K562 (cell line): ENCODE data around the gene SRRM4. TPM values are rescaled to one million over a fixed set of nuclear protein-coding genes. Genes with fewer than 3 reads are reported as not detected.

Experiments
- DACH1 ChIP-seq: fragments of 450-650 bp; IDR thresholded peaks from 2 replicates; pipeline ENCODE4 v1.6.1; 2018; ENCODE audit not compliant: partially characterized antibody
- NRF1 ChIP-seq, 2 experiments: fragments of 450-650 bp; IDR thresholded peaks in 1 of 2; conservative IDR thresholded peaks in 1 of 2; 2 replicates each; pipeline ENCODE4 v1.6.1; 2014; ENCODE audit warnings: mild to moderate bottlenecking in 2 of 2
- RAD21 ChIP-seq, 2 experiments: fragments of 250-450 bp in 1 of 2; fragments of 450-650 bp in 1 of 2; sonication (Bioruptor Pico) in 1 of 2; formaldehyde crosslinking in 1 of 2; IDR thresholded peaks in 1 of 2; conservative IDR thresholded peaks in 1 of 2; 2 replicates each; pipeline versions ENCODE4 v1.4.0 to v1.8.0; 2020 to 2022; ENCODE audit warnings: mild to moderate bottlenecking in 2 of 2, moderate library complexity in 1 of 2
- TOE1 ChIP-seq, 2 experiments: fragments of 450-650 bp in 1 of 2; sonication (generic) in 1 of 2; formaldehyde crosslinking in 1 of 2; IDR thresholded peaks; 2 replicates each; pipeline versions ENCODE4 v1.7.1 to v1.8.0; 2016 to 2022; ENCODE audit warnings: borderline replicate concordance in 2 of 2, mild to moderate bottlenecking in 2 of 2, antibody characterized with exemption in 1 of 2, inconsistent platforms in 1 of 2, low read depth in 1 of 2, missing genetic modification reagents in 1 of 2, moderate library complexity in 1 of 2
- UBTF ChIP-seq, 2 experiments: IDR thresholded peaks; 2 replicates each; pipeline ENCODE4 v1.6.1; 2012; ENCODE audit warnings: improper control_type of control experiment in 2 of 2, low read depth in 2 of 2, low read length in 2 of 2, borderline replicate concordance in 1 of 2
- ZNF217 ChIP-seq: sonication (generic); formaldehyde crosslinking; IDR thresholded peaks from 2 replicates; pipeline ENCODE4 v1.8.0; 2022; ENCODE audit warnings: mild to moderate bottlenecking, missing genetic modification reagents
- polyA plus RNA-seq, 8 experiments: library from polyadenylated mRNA; depleted of rRNA in 4 of 8; stranded (reverse) in 5 of 8; unstranded in 3 of 8; fragments of >200 nt; fragmentation: Nextera tagmentation in 2 of 8; fragmentation: Illumina TruSeq in 1 of 8; extraction: Ambion mirVana in 2 of 8; extraction: Trizol in 1 of 8; gene quantifications; 2 replicates each; pipeline versions ENCODE4 v1.2.1 to v1.2.3, GENCODE V29; 2011 to 2014; ENCODE audit warnings: inconsistent platforms in 1 of 8, missing spikeins in 1 of 8
- total RNA-seq, 7 experiments: library from RNA; depleted of rRNA in 6 of 7; stranded (reverse); fragments of >200 nt in 6 of 7; fragmentation: Illumina TruSeq in 2 of 7; extraction: Trizol in 2 of 7; gene quantifications; 2 replicates each; pipeline versions ENCODE4 v1.2.1 to v1.2.3, GENCODE V29; 2011 to 2021; ENCODE audit warnings: low replicate concordance in 1 of 7

The SRRM4 gene
- total and polyA plus RNA-seq, 9 of the 15 experiments (the other 6 are each of a cell fraction or from before 2014, with no cell fraction given): not detected

- TF ChIP-seq UBTF (IDR thresholded peaks at IDR 0.05; ENCODE audit: borderline replicate concordance in 1 of 2, low read depth in 2 of 2, low read length in 2 of 2) (no peak), DACH1 (no peak), NRF1 (conservative IDR thresholded peaks at IDR 0.05 in 1 of 2, IDR thresholded peaks at IDR 0.05 in 1 of 2) (peak; percentile 17 to 31; a peak in 1 of 4 replicates), RAD21 (CRISPR knock-in tag; conservative IDR thresholded peaks at IDR 0.05 in 1 of 2, IDR thresholded peaks at IDR 0.05 in 1 of 2) (peak; percentile 29 to 59; a peak in 2 of 4 replicates), TOE1 (IDR thresholded peaks at IDR 0.05; ENCODE audit: borderline replicate concordance) (no peak), TOE1 (CRISPR knock-in tag; IDR thresholded peaks at IDR 0.05; ENCODE audit: borderline replicate concordance, low read depth) (no peak), ZNF217 (CRISPR knock-in tag) (no peak)
Observed at GRCh38 chr12:118979763-118980406, 1.5 kb upstream of the SRRM4 start (continued).
